RPMI7951 (cell line): ENCODE measurements around the gene LFNG. TPM values are rescaled to one million over a fixed set of nuclear protein-coding genes. Genes with fewer than 3 reads are reported as not detected.
"Not testable (repeated sequence)": the region's sequence is repeated elsewhere in the genome, so short reads cannot be mapped to it uniquely, and the experiment has no call there.

Source experiments
- DNase-seq: peaks from one replicate; pipeline ENCODE4 v3.0.0-alpha.2; 2012; ENCODE audit warnings: low read depth
- total RNA-seq: library from RNA; depleted of rRNA; stranded (reverse); fragments of >200 nt; shearing (Covaris generic); gene quantifications from 2 replicates; pipeline ENCODE4 v1.2.3, GENCODE V29; 2014

The LFNG gene
- total RNA-seq, 1 experiment from 2014 or later = 19.1 TPM

GRCh38 chr7:2544541-2545188 is 25.1 kb downstream of the LFNG start:
- no peak for DNase-seq

DNA sequence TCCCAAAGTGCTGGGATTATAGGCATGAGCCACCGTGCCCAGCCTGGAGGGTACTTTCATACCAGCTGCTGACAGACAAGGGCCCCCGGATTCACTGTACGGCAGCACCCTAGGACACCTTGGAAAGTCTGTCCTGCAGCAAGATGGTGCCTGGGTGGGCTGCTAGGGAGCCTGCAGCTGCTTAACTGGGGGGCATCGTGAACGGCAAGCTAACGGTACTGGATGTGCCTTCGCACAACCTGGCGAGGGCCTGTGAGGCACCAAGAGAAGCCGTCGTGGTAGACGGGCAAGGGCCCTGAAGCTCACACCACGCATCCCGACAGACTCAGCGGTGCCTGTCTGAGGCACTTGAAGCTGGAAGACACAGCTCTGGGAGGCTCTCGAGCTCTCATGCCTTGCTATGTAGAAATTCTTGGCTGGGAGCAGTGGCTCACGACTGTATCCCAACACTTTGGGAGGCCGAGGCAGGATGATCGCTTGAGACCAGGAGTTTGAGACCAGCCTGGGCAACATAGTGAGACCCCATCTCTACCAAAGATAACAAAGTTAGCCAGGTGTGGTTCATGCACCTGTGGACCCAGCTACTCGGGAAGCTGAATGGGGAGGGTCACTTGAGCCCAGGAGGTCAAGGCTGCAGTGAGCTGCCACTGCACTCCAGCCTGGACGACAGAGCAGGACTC is 26.3 kb downstream of the LFNG start:
- DNase-seq = no peak

DNA sequence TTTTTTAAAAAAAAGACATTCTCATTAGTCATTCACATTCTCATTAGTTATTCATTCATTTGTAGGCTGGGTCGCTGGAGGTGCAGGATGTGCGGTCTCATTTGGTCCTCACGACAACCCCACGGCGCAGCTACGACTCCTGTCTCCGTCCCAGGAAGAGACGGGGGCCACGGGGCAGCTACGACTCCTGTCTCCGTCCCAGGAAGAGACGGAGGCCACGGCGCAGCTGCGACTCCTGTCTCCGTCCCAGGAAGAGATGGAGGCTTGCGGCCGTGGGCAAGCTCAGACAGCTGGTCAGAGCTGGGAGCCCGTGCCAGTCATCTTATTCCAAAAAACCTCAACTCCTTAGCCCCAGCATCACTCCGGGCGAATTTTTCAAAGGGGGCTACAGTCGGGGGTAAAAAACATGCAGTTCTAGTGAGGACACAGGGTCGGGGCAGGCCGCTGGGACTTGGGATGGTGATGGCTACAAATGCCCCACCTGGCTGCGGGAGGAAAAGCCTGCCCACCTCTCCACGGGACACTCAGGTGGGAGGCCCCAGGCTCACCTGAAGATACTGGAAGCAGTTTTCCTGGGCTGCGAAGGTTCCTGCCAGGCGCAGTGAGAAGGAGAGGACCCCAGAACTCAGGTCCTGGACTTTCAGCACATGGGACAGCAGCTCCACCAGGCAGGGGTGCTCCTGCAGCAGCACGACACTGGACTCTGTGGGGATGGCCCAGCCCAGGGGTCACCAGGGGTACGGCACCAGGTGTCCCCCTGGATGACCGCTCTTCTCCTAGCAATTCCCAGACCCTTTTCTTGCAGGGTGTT is 27.4 kb downstream of the LFNG start:
- DNase-seq = no peak

DNA sequence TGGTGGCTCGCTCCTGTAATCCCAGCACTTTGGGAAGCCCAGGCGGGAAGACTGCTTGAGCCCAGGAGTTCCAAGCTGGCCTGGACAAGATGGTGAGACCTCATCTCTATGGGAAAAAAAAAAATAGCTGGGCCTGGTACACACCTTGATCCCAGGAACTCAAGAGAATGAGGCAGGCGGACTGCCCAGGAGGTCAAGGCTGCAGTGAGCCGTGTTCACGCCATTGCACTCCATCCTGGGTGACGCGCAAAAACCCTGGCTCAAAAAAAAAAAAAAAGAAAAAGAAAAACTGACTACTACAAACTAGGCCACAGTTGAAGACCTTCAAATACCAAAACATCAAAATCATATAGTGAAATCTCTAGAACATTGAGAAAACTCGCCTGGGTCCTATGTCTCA is 31.8 kb downstream of the LFNG start:
- DNase-seq = no peak

DNA sequence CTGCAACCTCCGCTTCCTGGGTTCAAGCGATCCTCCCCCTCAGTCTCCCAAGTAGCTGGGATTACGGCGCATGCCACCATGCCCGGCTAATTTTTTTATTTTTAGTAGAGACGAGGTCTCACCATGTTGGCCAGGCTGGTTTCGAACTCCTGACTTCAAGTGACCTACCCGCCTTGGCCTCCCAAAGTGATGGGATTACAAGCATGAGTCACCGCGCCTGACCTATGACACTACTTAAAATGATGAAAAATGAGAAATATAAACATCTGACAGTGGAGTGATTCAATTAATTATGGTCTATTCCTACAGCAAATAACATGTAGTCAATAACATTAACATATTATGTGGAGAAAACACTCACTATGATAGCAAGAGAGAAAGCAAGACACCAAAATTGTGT is 33.5 kb downstream of the LFNG start:
- DNase-seq = no peak

- no peak for DNase-seq
Observed at GRCh38 chr7:2553831-2554581, 34.4 kb downstream of the LFNG start.

- DNase-seq = no peak
Observed at GRCh38 chr7:2554661-2555111, 35.1 kb downstream of the LFNG start.

- DNase-seq = peak; percentile 95
Observed at GRCh38 chr7:2555121-2556052, 35.8 kb downstream of the LFNG start, which contains the start of gene BRAT1. BRAT1 (minus strand) TSS chr7:2555524; CDS start chr7:2554431, 1,093 bp downstream.

- peak; percentile 91 for DNase-seq
Observed at GRCh38 chr7:2558629-2559282, 39.2 kb downstream of the LFNG start, which contains the start of gene IQCE. IQCE (plus strand) TSS chr7:2558979; CDS start chr7:2559182, 203 bp downstream.

DNA sequence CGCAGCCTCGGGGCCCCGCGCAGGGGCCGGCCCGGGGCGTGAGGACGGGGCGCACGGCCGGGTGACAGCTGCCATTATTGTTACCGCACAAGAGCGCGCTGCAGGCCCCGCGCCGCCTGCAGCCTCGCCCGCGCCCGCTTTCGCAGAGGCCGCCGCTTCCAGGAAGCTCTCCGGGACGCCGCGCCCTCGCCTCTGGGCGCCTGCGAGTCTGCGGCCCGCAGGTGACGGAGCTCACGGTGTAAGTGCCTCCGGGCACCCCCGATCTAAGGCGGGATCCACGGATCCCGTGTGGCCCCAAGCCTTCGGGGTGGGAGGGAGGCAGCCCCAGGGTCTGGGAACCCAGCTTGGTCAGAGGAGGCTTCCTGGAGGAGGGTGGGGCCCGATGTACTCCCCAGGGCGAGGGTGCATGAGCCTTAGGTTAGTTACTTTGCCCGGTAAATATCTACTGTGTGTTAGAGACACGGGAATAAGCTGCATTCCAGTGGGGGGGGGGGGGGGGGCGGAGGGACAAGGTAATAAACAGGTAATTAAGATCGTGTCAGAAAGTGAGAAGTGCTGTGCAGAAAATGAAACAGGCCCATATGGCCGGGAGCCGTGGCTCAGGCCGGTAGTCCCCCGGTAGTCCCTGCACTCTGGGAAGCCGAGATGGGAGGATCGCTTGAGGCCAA is 39.8 kb downstream of the LFNG start:
- no peak for DNase-seq

- DNase-seq = not testable (repeated sequence)
Observed at GRCh38 chr7:2563955-2564354, 44.4 kb downstream of the LFNG start.

- DNase-seq = no peak
Observed at GRCh38 chr7:2564970-2565540, 45.5 kb downstream of the LFNG start.

DNA sequence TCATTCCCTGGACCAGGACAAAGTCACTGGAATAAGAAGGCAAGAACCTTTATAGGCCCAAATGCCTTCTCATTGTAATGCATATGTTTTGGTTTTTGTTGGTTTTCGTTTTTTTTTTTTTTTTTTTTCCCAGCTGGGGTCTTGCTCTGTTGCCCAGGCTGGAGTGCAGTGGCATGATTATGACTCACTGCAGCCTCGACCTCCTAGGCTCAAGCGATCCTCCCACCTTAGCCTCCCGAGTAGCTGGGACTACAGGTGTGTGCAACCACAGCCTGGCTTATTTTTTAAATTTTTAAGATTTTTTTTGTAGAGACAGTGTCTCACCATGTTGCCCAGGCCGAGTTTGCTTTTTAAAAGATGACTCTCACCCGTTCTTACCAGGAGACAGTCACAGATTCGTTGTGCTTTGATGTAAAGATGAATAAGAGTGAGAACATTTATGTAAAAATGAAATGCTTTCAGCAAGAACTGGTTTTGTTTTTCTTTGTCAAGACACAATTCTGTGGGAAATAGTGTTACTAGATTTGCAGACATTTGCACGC is 46.8 kb downstream of the LFNG start:
- no peak for DNase-seq

DNA sequence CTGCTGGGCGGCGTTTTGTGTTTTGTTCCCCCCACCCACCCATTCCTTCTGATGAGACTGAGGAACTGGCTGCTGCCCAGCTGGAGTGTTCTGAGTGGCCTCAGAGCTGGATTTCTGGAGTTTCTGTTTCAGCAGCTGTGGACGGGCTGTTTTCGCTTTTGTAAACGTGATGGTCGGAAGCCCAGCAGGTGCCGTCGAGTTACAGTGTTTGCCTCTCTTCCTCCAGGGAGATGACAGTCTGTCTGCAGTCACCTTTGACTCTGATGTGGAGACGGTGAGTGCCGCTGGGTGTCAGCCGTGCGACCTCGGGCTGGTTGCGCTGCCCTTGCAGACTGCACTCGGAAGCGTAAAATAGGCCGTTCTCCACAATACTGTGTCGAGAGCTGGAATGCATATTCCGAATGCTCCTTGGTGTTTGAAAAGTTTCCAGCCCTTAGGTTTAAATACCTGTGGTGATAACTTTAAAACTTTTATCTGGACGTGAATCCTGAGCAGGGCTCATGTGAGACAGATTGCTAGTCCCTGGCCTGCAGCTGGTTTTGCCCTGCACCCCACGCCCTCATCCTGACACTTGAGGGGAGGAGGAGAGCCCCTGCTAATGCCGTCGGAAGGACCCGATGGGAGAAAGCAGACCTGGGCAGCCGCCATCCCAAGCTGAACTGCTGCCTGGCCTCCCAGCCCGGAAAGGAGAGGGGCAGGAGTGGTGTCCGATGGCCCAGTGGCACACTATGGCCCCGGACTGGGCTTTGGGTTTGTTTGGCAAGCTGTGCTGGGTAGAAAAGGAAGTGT is 47.5 kb downstream of the LFNG start:
- DNase-seq = no peak

DNA sequence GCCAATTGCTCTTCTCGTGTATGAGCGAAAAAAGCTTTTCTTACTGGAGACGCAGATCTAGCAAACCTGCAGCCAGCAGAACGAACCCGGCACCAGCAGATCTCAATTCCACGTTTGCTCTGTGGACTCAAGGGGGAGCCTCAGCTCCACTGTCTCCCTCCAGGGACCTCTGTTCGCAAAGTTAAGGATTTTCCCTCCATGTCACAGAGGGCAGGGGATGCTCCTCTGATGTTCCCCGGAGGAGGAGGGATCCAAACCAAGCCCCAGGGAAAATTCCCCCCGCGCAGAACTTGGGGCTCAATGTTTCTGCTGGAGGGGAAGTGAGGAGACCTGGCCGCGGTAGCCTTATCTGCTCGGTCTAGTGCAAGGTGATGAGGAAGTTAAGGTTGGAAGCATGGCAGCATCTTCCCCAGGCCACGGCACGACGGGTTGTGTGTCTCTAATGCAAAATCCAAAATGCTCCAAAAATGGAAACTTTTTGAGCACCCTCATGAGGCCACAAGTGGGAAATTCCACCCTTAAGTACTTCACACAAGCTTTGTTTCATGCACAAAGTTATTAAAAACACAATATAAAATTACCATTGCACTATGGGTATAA is 48.2 kb downstream of the LFNG start:
- peak; percentile 39 for DNase-seq

DNA sequence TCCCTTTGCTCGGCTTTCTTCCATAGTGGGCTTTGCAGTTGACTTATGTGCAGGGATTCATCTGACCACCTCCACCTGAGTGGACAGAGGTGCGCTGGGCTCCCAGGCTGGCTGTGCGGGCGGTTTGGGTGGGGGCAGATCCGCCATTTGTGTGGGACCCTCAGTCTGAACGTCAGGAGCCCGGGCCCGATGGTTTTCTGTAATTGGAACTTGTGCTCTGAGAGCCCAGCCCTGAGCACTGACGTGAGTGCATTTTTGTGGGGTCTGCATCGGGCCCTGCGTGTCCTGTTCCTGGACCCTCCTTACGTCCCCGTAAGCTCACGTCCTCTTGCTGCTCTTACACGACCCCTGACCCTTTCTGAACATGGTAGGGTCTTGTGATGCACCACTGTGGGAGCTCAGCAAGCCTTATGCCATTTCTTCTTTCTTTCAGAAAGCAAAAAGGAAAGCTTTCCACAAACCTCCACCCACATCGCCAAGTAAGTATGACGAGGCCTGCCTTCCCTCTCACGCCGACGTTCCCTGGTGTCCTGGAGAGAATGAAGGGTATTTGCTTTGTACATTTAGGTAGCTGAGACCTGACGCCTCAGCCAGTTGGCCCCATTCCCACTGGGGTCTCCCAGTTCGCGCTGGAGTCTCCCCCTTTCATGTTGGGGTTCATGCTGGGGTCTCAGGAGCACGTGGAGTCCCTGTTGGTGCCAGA is 49.1 kb downstream of the LFNG start:
- DNase-seq = no peak

GRCh38 chr7:2569421-2569820 is 49.8 kb downstream of the LFNG start:
- DNase-seq = no peak
